ENCODE data around the gene EHHADH. TPM values are rescaled to one million over a fixed set of nuclear protein-coding genes. Genes with fewer than 3 reads are reported as not detected.
"Not testable (repeated sequence)": the region's sequence is repeated elsewhere in the genome, so short reads cannot be mapped to it uniquely, and the experiment has no call there.

Gene EHHADH
- total RNA-seq, 1 donor from 2014 or later, result 5.9 TPM

- Histone ChIP-seq H3K4me3 (ENCODE audit: low read depth, low read length) (no peak overlapping the region), H3K27me3 (ENCODE audit: control insufficient read depth, insufficient read depth, low read length) (no peaks in the 10 kb centered on the region), H3K36me3 (ENCODE audit: control insufficient read depth, insufficient read depth, low read length) (no peaks in the 10 kb centered on the region)
- DNase-seq (ENCODE audit: low read depth), result peak; percentile 56
- TF ChIP-seq CTCF (IDR thresholded peaks at IDR 0.05; ENCODE audit: insufficient read depth, low read length, poor library complexity, severe bottlenecking), result no peak
These were observed 3.6 kb downstream of the EHHADH start for GRCh38 chr3:185250247-185250646.

GRCh38 chr3:185242642-185243041, 11.2 kb downstream of the EHHADH start:
- DNase-seq (ENCODE audit: low read depth), result no peak
- Histone ChIP-seq H3K4me3 (ENCODE audit: low read depth, low read length) (no peak overlapping the region), H3K27me3 (ENCODE audit: control insufficient read depth, insufficient read depth, low read length) (no peaks in the 10 kb centered on the region), H3K36me3 (ENCODE audit: control insufficient read depth, insufficient read depth, low read length) (no peaks in the 10 kb centered on the region)
- no peak for TF ChIP-seq CTCF (IDR thresholded peaks at IDR 0.05; ENCODE audit: insufficient read depth, low read length, poor library complexity, severe bottlenecking)

GRCh38 chr3:185236969-185237368, 16.9 kb downstream of the EHHADH start:
- no peak for DNase-seq (ENCODE audit: low read depth)
- Histone ChIP-seq H3K36me3 (ENCODE audit: control insufficient read depth, insufficient read depth, low read length) (no peaks in the 10 kb centered on the region), H3K27me3 (ENCODE audit: control insufficient read depth, insufficient read depth, low read length) (no peaks in the 10 kb centered on the region), H3K4me3 (ENCODE audit: low read depth, low read length) (no peak overlapping the region)
- TF ChIP-seq CTCF (IDR thresholded peaks at IDR 0.05; ENCODE audit: insufficient read depth, low read length, poor library complexity, severe bottlenecking), result no peak

GRCh38 chr3:185233328-185233727, 20.5 kb downstream of the EHHADH start:
- no peak overlapping the region for H3K4me3 ChIP-seq (ENCODE audit: low read depth, low read length)
- no peaks in the 10 kb centered on the region for H3K36me3 ChIP-seq (ENCODE audit: control insufficient read depth, insufficient read depth, low read length)
- DNase-seq (ENCODE audit: low read depth), result no peak
- H3K27me3 ChIP-seq (ENCODE audit: control insufficient read depth, insufficient read depth, low read length), result no peaks in the 10 kb centered on the region
- no peak for TF ChIP-seq CTCF (IDR thresholded peaks at IDR 0.05; ENCODE audit: insufficient read depth, low read length, poor library complexity, severe bottlenecking)

GRCh38 chr3:185226526-185226925, 27.3 kb downstream of the EHHADH start:
- DNase-seq (ENCODE audit: low read depth); H3K36me3 ChIP-seq (ENCODE audit: control insufficient read depth, insufficient read depth, low read length); H3K27me3 ChIP-seq (ENCODE audit: control insufficient read depth, insufficient read depth, low read length); H3K4me3 ChIP-seq (ENCODE audit: low read depth, low read length): not testable (repeated sequence)

GRCh38 chr3:185225523-185225922, 28.3 kb downstream of the EHHADH start:
- Histone ChIP-seq H3K27me3 (ENCODE audit: control insufficient read depth, insufficient read depth, low read length) (no peaks in the 10 kb centered on the region), H3K36me3 (ENCODE audit: control insufficient read depth, insufficient read depth, low read length) (no peaks in the 10 kb centered on the region), H3K4me3 (ENCODE audit: low read depth, low read length) (no peak overlapping the region)
- peak; percentile 71 for DNase-seq (ENCODE audit: low read depth)
- TF ChIP-seq CTCF (IDR thresholded peaks at IDR 0.05; ENCODE audit: insufficient read depth, low read length, poor library complexity, severe bottlenecking), result no peak

All from kidney epithelial cell (primary cell).